Thyroid gland (tissue), 4 donors: ENCODE results near the gene TCF7L2. TPM values are rescaled to one million over a fixed set of nuclear protein-coding genes. Genes with fewer than 3 reads are reported as not detected.

ENCODE experiments used
- DNase-seq, 2 donors: peaks; one replicate each; pipeline ENCODE4 v3.0.0-alpha.2; 2019
- H3K27ac ChIP-seq, 3 donors: fragments of 200-600 bp; sonication (generic); 1 replicate in 2 of 3; 2 replicates in 1 of 3; pipeline ENCODE4 v1.5.1; 2016 to 2019; ENCODE audit warnings: mild to moderate bottlenecking in 1 of 3, moderate library complexity in 1 of 3
- H3K27me3 ChIP-seq: fragments of 200-600 bp; sonication (generic); one replicate; pipeline ENCODE4 v1.5.1; 2019
- H3K36me3 ChIP-seq, 2 donors: fragments of 200-600 bp; sonication (generic); one replicate each; pipeline ENCODE4 v1.5.1; 2016 to 2019
- H3K4me1 ChIP-seq, 2 donors: fragments of 200-600 bp; sonication (generic); one replicate each; pipeline ENCODE4 v1.5.1; 2017 to 2019
- H3K4me3 ChIP-seq, 3 donors: fragments of 200-600 bp; sonication (generic); replicated peaks in 1 of 3; 1 replicate in 2 of 3; 2 replicates in 1 of 3; pipeline ENCODE4 v1.5.1; 2016; ENCODE audit warnings: mild to moderate bottlenecking in 1 of 3
- H3K9me3 ChIP-seq: fragments of 200-600 bp; sonication (generic); one replicate; pipeline ENCODE4 v1.5.1; 2017
- POLR2A ChIP-seq, 2 donors: fragments of 450-650 bp; IDR thresholded peaks; one replicate each; pipeline ENCODE4 v1.6.1; 2017; ENCODE audit warnings: antibody characterized with exemption in 2 of 2, mild to moderate bottlenecking in 2 of 2, moderate library complexity in 1 of 2
- WGBS, 2 donors: methylation state at CpG; one replicate each; pipeline ENCODE4 v1.1.5; 2017; 5-methylcytosine and 5-hydroxymethylcytosine counted together
- intact Hi-C: fragments of 100-400 bp; cut with DNase I; formaldehyde crosslinking; loops from one replicate; pipeline ENCODE4 v1.15.1; 2023
- total RNA-seq, 4 donors: library from RNA; depleted of rRNA; stranded (reverse); fragments of >200 nt; gene quantifications; one replicate each; pipeline ENCODE4 v1.2.3, GENCODE V29; 2016
- TF ChIP-seq, protein P1 (sequence below), 6 experiments: fragments of 200-600 bp in 3 of 6; fragments of 450-650 bp in 3 of 6; sonication (generic) in 3 of 6; IDR thresholded peaks; one replicate each; pipeline ENCODE4 v1.5.1; 2016 to 2019; ENCODE audit warnings: antibody characterized with exemption in 6 of 6, mild to moderate bottlenecking in 2 of 6, inconsistent platforms in 1 of 6, moderate library complexity in 1 of 6

Gene TCF7L2
- total RNA-seq, 4 donors from 2014 or later: 16.2 to 67.1 (median 25.3) TPM

DNA sequence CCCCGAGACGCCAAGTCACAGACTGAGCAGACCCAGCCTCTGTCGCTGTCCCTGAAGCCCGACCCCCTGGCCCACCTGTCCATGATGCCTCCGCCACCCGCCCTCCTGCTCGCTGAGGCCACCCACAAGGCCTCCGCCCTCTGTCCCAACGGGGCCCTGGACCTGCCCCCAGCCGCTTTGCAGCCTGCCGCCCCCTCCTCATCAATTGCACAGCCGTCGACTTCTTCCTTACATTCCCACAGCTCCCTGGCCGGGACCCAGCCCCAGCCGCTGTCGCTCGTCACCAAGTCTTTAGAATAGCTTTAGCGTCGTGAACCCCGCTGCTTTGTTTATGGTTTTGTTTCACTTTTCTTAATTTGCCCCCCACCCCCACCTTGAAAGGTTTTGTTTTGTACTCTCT lies 215.6 kb downstream of the TCF7L2 start:
- Histone ChIP-seq H3K4me1 (no peaks in the 10 kb centered on the region), H3K4me3 (no peak overlapping the region), H3K36me3 (peaks cover 5 to 6% of the 10 kb centered on the region in 2 donors), H3K9me3 (no peaks in the 10 kb centered on the region), H3K27me3 (no peaks in the 10 kb centered on the region), H3K27ac (no peak overlapping the region)
- DNase-seq: no peak
- TF ChIP-seq, protein P1, sequence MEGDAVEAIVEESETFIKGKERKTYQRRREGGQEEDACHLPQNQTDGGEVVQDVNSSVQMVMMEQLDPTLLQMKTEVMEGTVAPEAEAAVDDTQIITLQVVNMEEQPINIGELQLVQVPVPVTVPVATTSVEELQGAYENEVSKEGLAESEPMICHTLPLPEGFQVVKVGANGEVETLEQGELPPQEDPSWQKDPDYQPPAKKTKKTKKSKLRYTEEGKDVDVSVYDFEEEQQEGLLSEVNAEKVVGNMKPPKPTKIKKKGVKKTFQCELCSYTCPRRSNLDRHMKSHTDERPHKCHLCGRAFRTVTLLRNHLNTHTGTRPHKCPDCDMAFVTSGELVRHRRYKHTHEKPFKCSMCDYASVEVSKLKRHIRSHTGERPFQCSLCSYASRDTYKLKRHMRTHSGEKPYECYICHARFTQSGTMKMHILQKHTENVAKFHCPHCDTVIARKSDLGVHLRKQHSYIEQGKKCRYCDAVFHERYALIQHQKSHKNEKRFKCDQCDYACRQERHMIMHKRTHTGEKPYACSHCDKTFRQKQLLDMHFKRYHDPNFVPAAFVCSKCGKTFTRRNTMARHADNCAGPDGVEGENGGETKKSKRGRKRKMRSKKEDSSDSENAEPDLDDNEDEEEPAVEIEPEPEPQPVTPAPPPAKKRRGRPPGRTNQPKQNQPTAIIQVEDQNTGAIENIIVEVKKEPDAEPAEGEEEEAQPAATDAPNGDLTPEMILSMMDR (IDR thresholded peaks at IDR 0.05): no peak
- no peak for TF ChIP-seq POLR2A (IDR thresholded peaks at IDR 0.05)
- WGBS, 2 donors: 90 to 92% methylated on average over 20 of the region's 20 CpGs
- intact Hi-C loops: no loop called here

DNA sequence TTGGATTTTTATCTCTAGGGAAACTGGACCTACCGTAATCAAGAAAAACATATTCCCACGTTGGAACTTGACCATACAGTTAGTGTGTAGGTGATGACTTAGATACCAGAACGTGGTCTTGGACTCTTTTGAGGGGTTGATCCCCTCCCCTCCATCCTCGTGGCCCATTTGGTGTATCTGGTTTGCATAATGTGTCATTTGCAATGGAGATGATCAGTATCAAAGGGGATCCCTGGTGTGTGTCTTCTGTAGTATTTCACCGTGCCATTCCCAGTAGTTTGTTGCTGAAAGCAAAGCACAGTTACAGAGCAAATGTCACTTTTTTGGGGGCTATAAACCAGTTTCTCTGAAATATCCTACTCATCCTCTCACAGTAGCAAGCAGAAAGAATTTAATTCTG lies 217.7 kb downstream of the TCF7L2 start:
- Histone ChIP-seq H3K36me3 (no peaks in the 10 kb centered on the region), H3K27me3 (no peaks in the 10 kb centered on the region), H3K9me3 (no peaks in the 10 kb centered on the region), H3K27ac (no peak overlapping the region), H3K4me1 (no peaks in the 10 kb centered on the region), H3K4me3 (no peak overlapping the region)
- TF ChIP-seq POLR2A (IDR thresholded peaks at IDR 0.05): no peak
- TF ChIP-seq, protein P1 (IDR thresholded peaks at IDR 0.05): no peak
- 86 to 90% methylated on average over 5 of the region's 5 CpGs for WGBS, 2 donors
- no peak for DNase-seq
- intact Hi-C loops: no loop called here

DNA sequence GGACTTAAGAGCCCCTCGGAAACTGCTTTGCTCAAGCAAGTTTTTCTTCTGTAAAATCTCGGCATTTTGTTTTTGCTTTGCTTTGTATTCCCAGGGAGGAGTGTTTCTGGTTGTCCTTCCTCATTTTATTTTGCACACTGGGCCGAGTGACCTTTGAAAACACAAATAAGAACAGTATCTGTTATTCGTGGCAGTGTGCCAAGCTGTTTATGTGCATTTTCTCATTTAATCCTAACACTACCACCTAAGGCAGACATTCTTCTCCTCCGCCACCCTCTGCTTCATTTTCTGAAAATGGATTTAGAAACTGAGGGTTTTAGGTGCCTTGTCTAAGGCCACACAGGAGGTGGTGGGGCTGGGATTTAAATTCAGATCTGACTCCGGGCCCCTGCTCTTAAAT lies 218.5 kb downstream of the TCF7L2 start:
- no peak for DNase-seq
- Histone ChIP-seq H3K27me3 (no peaks in the 10 kb centered on the region), H3K4me1 (no peaks in the 10 kb centered on the region), H3K27ac (no peak overlapping the region), H3K36me3 (no peaks in the 10 kb centered on the region), H3K9me3 (no peaks in the 10 kb centered on the region), H3K4me3 (no peak overlapping the region)
- no peak for TF ChIP-seq POLR2A (IDR thresholded peaks at IDR 0.05)
- TF ChIP-seq, protein P1 (IDR thresholded peaks at IDR 0.05): no peak
- 75 to 78% methylated on average over 6 of the region's 6 CpGs for WGBS, 2 donors
- intact Hi-C loops: no loop called here

DNA sequence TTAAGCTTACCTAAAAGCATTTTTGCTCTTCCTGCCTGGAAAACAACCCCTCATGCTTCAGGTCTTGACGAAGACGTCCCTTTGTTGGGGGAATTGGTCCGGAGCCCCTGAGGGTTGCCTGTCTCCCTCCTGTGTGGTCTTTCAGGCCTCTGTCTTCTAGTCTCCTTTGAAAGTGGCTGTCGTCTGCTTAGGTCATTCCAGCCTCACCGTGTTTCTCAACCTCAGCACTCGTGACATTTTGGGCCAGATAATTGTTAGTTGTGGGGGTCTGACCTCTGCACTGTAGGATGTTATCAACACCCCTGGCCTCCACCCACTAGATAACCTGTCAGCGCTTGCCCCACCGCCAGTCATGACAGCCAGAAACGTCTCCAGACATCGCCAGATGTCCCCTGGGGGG lies 219.1 kb downstream of the TCF7L2 start:
- Histone ChIP-seq H3K4me1 (no peaks in the 10 kb centered on the region), H3K4me3 (no peak overlapping the region), H3K27me3 (no peaks in the 10 kb centered on the region), H3K27ac (no peak overlapping the region), H3K36me3 (no peaks in the 10 kb centered on the region), H3K9me3 (no peaks in the 10 kb centered on the region)
- 88 to 90% methylated on average over 10 of the region's 10 CpGs for WGBS, 2 donors
- DNase-seq: no peak
- no peak for TF ChIP-seq POLR2A (IDR thresholded peaks at IDR 0.05)
- TF ChIP-seq, protein P1 (IDR thresholded peaks at IDR 0.05): no peak
- intact Hi-C loops: no loop called here

DNA sequence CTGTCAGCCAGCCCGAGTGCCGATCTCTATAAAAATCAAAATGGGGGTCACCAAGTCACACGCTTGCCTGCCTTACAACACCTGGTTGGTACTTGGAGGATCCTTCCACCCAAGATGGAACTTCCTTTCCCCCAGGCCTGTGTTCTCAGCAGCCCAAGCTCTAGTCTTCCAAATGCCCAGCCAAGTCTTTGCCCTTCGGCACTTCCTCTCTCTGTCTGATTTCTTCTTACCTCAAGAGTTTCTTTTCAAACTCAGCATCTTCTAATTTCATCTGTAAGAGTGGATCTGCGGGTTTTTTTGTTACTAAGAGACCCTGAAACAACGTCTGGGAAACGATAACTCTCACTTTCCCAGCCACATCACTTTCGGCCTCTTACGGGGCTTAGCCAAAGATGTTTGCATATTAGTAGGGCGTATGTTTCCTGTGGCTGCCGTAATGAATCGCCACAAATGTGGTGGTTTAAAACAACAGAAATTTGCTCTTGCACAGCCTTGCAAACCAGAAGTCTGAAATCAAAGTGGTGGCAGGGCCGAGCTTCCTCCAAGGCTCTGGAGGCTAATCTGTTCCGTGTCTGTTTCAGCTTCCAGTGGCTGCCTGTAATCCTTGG lies 219.9 kb downstream of the TCF7L2 start:
- Histone ChIP-seq H3K36me3 (no peaks in the 10 kb centered on the region), H3K27me3 (no peaks in the 10 kb centered on the region), H3K4me1 (no peaks in the 10 kb centered on the region), H3K27ac (no peak overlapping the region), H3K4me3 (no peak overlapping the region), H3K9me3 (no peaks in the 10 kb centered on the region)
- WGBS, 2 donors: 89 to 90% methylated on average over 14 of the region's 14 CpGs
- intact Hi-C loops: no loop called here
- DNase-seq: no peak
- TF ChIP-seq POLR2A (IDR thresholded peaks at IDR 0.05): no peak
- TF ChIP-seq, protein P1 (IDR thresholded peaks at IDR 0.05): no peak
